Cortex of kidney (tissue), 1 donor: ENCODE results near the gene ABCA9.
"Not testable (repeated sequence)": the region's sequence is repeated elsewhere in the genome, so short reads cannot be mapped to it uniquely, and the experiment has no call there.

Source experiments
- DNase-seq: peaks from one replicate; lab custom pipeline; 2025; lab: John Stamatoyannopoulos, UW

ABCA9 gene

DNA sequence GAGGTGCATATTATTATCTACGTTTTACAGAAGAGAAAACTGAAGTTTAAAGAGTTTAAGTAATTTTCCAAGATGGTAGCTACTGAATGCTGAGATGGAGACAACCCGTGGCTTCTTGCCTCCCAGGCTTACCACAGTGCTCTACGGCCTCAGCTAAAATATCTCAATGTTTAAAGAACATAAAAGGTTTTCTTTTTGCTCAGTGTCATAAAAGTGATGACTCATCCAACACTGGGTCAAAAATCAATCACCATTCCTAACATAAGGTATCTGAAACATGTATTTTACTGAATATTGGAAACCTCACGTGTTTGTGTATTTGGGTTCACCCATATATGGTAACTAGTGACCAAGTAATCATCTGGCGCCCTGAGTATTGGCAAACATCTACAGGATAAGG, 18.4 kb downstream of the ABCA9 start:
- no peak for DNase-seq

DNA sequence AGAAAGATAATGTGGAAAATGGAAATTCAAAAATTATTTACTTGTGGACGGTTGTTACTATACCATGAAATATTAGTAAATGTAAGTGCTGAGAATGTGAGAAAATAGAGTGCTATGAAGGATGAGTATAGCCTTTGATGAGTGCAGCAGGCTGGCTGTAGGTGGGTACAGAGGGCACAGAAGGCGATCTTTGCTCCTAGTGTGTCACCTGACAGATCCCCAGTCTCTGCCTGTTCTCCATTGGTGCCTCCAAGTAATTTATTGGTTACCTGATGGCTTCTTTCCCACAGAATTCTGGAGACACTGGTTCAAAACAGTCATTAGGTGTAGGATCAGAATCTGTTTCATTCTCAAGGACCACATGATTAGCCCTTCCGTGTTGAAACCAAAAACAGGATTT, 28.9 kb downstream of the ABCA9 start:
- DNase-seq = no peak

DNA sequence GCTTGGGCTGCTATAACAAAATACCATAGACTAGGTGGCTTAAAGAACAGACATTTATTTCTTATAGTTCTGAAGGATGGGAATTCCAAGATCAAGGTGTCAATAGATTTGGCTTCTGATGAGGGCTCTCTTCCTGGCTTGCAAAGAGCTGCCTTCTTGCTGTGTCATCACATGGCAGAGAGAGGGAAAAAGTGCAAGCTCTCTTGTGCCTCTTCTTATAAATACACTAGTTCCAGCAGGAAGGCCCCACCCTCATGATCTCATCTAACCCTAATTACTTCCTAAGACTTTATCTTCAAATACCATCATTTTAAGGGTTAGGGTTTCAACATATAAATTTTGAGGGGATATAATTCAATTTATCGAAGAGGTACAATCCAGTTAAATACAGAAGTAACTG, 30.6 kb downstream of the ABCA9 start:
- no peak for DNase-seq

DNA sequence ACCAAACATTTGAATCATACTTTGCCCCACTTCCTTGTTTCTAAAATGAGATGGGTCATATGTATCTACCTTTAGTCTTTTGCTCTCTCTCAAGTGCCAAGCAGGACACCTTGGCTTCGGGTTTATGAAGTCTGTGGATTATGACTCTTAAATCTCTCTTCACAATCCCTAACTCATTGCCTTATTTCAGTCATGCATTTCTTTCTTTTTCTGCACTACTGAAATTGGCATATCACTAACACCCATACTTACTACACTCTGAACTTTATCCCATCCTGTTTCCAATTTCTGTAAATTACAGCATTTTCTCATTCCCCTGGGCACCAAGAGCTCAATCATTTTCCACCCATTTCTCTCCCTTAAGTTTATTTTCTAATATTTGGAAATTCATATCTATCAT, 42.0 kb downstream of the ABCA9 start:
- DNase-seq = no peak

DNA sequence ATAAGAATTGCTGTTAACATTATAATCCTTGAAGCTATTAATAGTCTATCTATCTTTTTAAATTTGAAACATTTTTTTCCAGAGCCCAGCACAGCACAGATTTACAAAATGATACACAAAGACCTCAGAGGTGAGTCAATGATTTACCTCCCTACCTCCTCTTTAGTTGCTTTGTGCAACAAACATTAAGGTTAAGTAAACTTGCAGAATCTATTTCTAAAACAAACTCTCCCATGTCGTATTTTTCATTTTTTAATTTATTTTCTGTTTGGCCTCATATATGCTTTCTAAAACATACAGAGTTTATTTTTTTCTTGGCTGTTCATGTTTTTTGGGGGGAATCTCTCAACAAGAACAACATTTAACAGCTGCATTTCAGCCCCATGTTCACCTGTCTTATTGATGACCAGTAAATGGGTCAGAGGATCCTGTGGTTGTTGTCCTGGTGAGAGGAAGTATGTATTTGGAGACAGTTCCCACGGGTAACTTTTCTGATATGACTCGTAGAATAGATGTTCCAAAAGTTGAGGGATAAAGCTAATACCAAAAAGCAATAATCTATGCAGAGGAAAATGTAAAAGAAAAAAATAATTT, 42.6 kb downstream of the ABCA9 start:
- no peak for DNase-seq

DNA sequence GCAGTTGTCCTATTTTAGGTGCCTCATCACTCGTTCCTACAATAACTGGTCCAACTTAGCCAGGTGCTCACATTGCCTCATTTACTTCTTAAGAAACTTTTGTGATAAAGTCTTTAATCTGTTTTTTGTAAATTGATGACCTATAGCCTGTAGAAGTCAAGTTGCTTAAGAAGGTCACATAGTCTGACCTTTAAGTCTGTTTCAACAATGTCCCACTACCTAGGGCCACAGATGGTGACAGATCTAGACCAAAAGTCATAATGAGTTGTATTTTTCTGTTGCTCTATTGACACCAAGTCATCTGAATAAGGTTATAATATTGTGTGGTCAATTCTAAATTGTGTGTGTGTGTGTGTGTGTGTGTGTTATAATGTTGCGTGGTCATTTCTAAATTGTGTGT, 45.1 kb downstream of the ABCA9 start:
- no peak for DNase-seq

DNA sequence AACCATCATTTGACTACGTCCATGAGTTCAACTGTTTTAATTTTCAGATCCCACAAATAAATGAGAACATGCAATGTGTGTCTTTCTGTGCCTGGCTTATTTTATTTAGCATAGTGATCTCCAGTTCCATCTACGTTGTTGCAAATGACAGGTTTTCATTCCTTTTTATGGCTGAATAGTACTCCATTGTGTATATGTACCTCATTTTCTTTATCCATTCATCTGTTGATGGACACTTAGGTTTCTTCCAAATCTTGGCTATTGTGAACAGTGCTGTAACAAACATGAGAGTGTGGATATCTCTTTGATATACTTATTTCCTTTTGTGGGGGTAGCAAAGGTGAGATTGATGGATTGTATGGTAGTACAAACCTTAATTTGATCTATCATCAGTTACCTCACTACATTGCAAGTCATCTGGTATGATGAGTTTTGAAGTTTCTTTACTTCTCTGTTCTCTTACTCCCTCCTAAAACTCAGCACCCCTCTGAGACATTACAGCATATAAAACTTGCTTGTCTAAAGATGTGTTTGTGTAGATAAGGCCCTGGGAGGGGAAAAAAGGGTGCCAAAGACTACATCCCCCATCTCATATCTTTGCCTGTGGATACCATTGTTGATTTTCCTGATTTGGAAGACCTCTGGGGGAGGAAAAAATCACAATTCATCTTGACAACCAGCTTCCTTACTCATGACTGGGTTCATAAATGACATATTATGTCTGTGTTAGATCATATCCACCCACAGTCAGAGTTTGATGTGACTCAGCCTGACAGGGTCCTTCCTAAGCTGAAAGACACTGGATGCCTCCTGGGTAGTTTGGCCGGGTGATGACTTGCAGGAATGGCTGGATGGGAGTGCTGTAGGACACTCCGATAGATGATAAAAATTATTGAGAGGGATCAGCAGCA, 47.6 kb downstream of the ABCA9 start:
- no peak for DNase-seq

DNA sequence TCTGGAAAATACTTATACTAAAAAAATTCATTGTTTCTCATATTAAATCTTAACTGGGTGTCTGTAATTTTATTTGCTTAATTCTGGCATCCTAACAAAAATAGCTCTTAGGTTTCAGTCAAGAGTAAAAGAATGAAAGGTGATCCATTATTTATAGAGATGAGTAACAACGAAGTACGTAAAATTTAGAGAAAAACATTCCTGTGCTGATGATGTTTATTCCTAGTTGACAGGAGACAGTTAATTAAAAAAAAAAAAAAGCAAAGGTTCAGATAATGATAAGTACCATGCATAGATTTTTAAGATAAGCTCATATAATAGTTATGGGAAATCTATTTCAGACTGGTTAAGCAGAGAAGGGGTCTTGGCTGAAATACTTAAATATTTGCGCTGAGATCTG, 50.8 kb downstream of the ABCA9 start:
- no peak for DNase-seq

DNA sequence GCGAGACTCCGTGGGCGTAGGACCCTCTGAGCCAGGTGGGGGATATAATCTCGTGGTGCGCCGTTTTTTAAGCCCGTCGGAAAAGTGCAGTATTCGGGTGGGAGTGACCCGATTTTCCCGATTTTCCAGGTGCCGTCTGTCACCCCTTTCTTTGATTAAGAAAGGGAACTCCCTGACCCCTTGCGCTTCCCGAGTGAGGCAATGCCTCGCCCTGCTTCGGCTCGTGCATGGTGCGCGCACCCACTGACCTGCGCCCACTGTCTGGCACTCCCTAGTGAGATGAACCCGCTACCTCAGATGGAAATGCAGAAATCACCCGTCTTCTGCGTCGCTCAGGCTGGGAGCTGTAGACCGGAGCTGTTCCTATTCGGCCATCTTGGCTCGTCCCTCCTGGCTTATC, 56.0 kb downstream of the ABCA9 start:
- not testable (repeated sequence) for DNase-seq

DNA sequence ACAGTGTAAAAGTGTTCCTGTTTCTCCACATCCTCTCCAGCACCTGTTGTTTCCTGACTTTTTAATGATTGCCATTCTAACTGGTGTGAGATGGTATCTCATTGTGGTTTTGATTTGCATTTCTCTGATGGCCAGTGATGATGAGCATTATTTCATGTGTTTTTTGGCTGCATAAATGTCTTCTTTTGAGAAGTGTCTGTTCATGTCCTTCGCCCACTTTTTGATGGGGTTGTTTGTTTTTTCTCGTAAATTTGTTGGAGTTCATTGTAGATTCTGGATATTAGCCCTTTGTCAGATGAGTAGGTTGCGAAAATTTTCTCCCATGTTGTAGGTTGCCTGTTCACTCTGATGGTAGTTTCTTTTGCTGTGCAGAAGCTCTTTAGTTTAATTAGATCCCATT, 61.0 kb downstream of the ABCA9 start:
- DNase-seq = not testable (repeated sequence)

DNA sequence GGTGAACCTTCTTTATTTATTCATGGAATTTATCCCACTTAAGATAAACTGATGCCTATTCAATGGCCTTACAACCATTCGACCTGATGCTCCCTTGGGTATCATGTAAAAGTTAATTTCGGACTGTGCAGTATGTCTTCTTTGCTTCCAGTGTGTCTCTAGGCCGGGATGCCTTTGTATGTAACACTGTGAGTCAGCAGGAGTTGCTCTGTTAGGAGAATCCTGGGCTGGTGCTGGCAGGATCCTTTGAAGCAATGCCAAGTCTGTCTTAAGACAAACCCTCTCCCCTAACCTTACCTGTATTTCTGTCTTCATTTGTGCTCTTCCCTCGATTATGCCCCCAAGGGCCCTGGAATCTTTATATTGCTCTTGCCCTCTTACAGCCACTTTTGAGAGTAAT, 67.6 kb downstream of the ABCA9 start:
- DNase-seq = no peak

DNA sequence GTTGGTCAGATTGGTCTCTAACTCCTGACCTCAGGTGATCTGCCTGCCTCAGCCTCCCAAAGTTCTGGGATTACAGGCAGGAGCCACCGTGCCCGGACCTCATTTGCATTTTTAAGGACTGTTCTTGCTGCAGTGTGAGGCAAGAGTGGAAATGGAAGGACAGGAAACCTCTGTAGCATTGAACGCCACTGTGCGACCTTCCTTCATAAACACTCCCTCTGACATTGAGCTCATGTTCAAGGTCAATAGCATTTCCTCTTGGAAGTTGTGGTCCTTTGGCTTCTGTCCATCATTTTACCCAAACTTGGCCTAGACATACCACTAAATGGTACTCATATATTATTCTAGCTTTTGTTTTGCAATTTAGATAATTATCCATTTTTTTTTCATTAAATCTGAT, 72.8 kb downstream of the ABCA9 start:
- no peak for DNase-seq

DNA sequence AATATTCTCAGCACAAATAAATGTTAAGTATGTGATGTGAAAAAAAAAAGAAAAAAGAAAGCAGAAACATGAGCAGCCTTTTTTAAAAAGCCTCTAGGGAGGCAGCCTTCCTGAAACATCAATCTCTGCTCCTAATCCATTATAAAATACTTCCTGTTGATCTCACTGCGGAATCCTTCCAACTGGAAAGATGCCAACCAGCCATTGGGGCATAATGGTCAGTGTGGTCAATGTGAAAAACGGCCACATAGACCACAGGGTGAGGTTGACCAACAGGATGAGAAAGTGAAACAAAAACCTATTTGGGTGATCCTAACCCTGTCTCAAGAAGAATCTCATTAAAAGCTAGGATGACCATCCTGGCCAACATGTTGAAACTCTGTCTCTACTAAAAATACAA, 79.4 kb downstream of the ABCA9 start:
- no peak for DNase-seq

DNA sequence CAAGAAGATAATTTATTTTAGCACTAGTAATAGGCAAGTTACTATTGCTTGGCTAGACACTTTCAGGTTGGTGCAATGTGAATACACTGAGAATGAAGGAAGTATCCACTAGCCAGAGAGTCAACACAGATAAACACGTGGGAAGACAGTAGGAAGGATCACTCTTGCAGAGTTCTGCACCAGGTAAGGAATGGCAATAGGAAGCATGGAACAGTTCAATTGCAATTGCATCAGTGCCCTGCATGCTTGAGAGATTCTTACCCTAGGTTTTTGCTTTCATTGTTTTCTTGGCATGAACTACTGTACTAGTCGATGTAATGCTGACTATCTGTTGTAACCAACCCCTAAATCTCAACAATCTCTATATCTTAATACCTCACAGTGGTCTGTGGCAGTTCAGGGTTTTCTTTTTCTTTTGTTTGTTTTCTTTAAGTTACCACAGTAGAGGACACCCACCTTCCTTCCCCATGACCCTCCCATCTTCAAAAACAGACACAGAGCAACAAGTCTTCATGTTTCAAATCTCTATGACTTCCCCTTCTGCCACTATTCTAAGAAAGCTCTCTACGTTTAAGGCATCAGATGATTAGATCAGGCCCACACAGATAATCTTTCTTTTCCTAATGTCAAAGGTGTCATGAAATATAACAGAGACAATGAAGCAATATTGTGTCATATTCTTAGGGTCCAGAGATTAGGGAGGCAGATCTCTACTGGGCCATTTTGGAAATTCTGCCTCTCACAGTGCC, 87.5 kb downstream of the ABCA9 start:
- DNase-seq = no peak

DNA sequence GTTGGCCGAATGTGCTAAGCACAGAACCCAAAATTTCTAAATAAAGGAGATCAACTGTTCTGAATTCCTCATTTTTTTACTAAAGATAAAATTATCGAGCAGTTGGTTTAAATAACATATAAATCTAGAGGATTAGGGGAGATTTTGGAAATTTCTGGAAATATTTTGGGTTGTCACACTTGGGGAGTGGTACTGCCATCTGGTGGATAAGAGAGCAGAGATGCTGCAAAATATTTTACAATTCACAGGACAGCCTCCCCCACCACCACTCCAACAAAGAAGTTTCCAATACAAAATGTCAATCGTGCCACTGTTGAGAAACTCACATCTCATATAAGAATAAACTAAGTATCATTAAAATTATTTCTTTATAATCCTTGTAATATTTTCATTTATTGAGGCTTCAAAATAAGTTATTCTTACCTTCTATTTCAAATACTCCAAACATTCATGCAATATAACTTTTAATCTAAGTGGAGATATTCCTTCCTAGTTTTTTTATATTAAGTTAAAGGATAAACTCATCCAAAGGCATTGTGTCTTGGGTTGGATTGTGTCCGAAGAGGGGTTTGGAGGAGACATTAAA, 88.5 kb downstream of the ABCA9 start:
- no peak for DNase-seq

DNA sequence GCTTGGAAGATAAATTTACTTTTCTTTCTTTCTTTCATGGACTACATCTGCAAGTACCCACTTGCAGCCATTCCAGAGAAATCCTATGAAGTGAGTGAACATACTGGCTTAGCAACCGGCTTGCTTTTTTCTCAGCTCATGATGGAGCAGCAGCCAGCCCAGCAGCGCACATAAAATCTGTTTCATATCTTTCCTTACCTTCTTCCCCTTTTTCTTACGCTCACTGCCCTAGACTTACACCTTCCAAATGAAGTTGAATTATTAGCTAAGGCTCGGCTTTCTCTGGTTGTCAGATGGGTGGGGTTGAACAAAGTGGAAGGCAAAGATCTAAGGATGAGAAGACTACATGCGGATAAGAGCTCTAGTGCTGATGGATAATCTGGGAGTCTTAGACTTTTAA, 91.6 kb downstream of the ABCA9 start:
- DNase-seq = no peak

DNA sequence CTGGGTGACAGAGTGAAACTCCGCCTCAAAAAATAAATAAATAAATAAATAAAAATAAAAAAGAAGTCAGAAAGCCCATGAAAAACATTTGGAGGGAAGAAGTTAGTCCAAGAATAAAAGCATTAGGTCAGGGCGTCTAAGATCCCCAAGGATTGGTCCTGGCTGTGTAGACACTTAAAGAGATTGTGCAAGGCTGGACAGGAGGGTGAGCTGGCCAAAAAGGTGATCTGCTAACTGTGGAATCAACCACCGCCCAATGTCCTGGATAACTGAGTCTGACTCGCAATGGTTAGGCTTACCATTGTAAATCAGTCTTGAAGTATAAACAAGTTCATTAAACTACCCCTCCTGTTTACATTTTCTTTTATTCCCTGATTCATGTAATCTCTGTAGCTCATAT, 96.8 kb downstream of the ABCA9 start:
- DNase-seq = no peak

DNA sequence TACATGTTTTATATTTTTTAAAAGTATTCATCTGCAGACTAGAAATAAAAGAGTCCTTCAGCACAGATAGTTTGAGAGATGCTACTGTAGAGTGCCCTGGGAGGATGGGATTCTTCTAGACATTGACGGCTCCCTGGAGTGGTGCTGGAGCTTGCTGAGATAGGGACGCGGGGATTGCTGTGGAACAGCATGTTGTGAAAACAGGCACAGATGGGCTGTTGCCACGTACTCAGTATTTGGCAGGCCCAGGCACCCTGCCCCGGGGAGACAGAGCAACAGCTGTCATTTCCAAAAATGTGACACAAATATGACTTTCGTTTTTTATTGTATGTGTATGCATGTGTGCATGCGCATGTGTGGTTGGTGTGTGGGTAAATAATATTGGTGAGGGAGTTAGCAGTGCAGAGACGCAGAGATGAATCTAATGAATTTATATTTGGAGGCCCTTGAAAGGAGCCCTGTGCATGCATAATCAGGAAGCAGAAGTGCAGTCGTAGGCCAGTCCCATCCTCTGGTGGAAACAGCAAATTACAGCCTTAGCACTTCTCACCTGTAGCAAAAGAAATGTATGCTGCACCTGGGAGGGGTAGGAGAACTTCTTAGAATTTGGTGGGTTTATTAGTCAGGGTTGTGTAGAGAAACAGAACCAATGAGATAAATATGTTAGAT, 99.4 kb downstream of the ABCA9 start:
- DNase-seq = no peak

DNA sequence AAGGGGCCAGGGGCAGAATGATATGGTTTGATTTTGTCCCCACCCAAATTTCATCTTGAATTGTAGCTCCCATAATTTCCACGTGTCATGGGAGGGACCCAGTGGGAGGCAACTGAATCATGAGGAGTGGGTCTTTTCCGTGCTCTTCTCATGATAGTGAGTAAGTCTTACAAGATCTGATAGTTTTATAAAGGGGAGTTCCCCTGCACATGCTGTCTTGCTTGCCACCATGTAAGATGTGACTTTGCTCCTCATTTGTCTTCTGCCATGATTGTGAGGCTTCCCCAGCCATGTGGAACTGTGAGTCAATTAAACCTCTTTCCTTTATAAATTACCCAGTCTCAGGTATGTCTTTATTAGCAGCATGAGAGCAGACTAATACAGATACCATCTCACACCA, 101.6 kb downstream of the ABCA9 start:
- not testable (repeated sequence) for DNase-seq

DNA sequence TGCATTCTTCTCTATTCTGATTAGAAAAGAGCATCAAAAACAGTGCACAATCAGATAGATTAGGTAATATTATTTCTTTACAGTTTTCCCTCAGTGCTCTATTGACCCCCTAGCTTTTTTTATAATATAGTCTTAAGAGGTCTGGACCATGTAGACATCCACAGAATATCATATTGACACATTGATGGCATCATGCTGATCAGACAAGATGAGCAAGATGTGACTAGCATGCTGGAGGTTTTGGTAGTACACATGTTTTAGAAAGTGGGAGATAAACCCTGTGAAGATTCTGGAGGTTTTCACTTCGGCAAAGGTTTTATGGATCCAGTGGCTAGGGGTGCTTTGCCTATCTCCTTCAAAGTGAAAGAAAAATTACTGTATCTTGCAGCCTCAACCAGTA, 102.8 kb downstream of the ABCA9 start:
- DNase-seq = no peak

DNA sequence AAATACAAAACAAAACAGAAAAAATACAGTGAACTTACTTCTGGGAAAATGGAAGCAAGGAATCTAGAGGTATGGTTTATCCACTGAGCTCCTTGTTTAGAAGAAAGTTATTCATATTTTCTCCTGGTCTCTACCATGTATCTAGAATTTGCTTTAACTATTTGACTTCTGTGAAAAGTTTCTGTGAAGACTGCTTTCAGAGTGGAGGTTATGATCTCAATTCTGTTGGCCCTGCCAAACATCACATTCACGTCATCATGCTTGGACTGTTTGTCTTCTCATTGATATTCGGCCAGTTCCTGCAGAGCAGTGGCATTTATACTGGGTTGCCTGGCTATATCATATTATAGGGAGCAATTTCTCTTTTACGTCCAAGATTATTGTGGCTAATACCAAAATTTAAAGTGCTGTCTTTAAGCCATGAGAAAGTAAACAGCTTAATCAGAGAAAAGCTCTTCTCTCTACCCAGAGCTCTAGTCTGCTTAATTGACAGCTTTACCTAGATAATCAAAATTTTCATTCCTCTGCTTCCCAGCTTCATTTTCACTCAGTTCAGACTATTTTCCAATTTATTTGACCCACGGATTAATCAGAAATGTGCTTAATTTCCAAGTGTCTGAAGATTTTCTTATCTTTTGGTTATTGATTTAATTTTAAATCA, 105.4 kb downstream of the ABCA9 start, which contains the start of gene ABCA8:
Gene ABCA8, minus strand, starts transcription at position 212 of the 661 bp plus-strand sequence. CDS start 13,358 bp downstream, outside the sequence.
- DNase-seq = no peak
